DMS53 treated with DMSO at 0.1 percent for 48 hours (cell line): ENCODE data around the gene PGM2L1.
"Not testable (repeated sequence)": the region's sequence is repeated elsewhere in the genome, so short reads cannot be mapped to it uniquely, and the experiment has no call there.

Experiments used
- DNase-seq: peaks from one replicate; lab custom pipeline; 2025; ENCODE audit not compliant: unreplicated experiment; lab: John Stamatoyannopoulos, UW

PGM2L1 gene

GRCh38 chr11:74341921-74342320, 56.3 kb downstream of the PGM2L1 start:
- no peak for DNase-seq

- no peak for DNase-seq
Measured at GRCh38 chr11:74339619-74340018, 58.6 kb downstream of the PGM2L1 start.

GRCh38 chr11:74338963-74339362, 59.3 kb downstream of the PGM2L1 start:
- DNase-seq, result peak; percentile 86

GRCh38 chr11:74333193-74333592, 65.0 kb downstream of the PGM2L1 start:
- DNase-seq, result no peak

GRCh38 chr11:74332291-74332690, 65.9 kb downstream of the PGM2L1 start:
- no peak for DNase-seq

- not testable (repeated sequence) for DNase-seq
Measured at GRCh38 chr11:74331000-74331399, 67.2 kb downstream of the PGM2L1 start.

GRCh38 chr11:74330075-74330858, 68.0 kb downstream of the PGM2L1 start:
- peak; percentile 91 for DNase-seq

- no peak for DNase-seq
Measured at GRCh38 chr11:74327076-74327475, 71.2 kb downstream of the PGM2L1 start.

- DNase-seq, result no peak
Measured at GRCh38 chr11:74326665-74327064, 71.6 kb downstream of the PGM2L1 start.

GRCh38 chr11:74325649-74326645, 72.3 kb downstream of the PGM2L1 start:
- no peak for DNase-seq

- no peak for DNase-seq
Measured at GRCh38 chr11:74322667-74323066, 75.6 kb downstream of the PGM2L1 start.

- DNase-seq, result peak; percentile 64
Measured at GRCh38 chr11:74321487-74322188, 76.6 kb downstream of the PGM2L1 start.

GRCh38 chr11:74320538-74320937, 77.7 kb downstream of the PGM2L1 start:
- DNase-seq, result no peak

- DNase-seq, result no peak
Measured at GRCh38 chr11:74319139-74319816, 79.0 kb downstream of the PGM2L1 start.

- no peak for DNase-seq
Measured at GRCh38 chr11:74318241-74318932, 79.8 kb downstream of the PGM2L1 start.

GRCh38 chr11:74316772-74317505, 81.3 kb downstream of the PGM2L1 start:
- no peak for DNase-seq

- DNase-seq, result no peak
Measured at GRCh38 chr11:74312326-74312725, 85.9 kb downstream of the PGM2L1 start.

GRCh38 chr11:74311352-74311926, 86.8 kb downstream of the PGM2L1 start, which contains the start of gene P4HA3:
Gene P4HA3, minus strand, starts transcription at chr11:74311640. Its CDS starts 29 bp downstream, at chr11:74311611.
- DNase-seq, result peak; percentile 53

GRCh38 chr11:74310857-74311256, 87.4 kb downstream of the PGM2L1 start:
- no peak for DNase-seq
